ENCODE measurements around the gene TFPI. TPM values are rescaled to one million over a fixed set of nuclear protein-coding genes. Genes with fewer than 3 reads are reported as not detected.
A peak's percentile ranks its signal among the peaks of the same experiment; 100 is the strongest.

The TFPI gene
- total RNA-seq, 2 donors from 2014 or later: 63.5 to 86.8 TPM

DNA sequence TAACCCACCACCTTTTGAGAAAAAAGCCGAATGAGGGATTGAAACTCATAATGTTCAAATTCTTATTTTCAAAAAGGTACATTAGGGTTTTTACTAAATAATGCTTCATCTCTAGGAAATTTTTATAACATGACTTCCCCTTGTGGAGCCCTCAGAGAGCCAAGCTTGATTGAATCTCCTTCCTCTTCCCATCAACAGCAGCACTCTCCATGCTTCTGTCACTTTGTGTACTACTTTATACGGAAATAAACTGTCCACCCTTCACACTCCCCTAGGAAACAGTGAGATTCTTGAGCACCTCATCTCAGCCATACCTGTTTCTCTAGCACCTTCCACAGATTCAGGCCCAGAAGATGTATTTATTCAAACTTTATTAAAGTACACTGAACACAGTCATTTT lies 51.8 kb downstream of the TFPI start:
- TF ChIP-seq, protein P1, sequence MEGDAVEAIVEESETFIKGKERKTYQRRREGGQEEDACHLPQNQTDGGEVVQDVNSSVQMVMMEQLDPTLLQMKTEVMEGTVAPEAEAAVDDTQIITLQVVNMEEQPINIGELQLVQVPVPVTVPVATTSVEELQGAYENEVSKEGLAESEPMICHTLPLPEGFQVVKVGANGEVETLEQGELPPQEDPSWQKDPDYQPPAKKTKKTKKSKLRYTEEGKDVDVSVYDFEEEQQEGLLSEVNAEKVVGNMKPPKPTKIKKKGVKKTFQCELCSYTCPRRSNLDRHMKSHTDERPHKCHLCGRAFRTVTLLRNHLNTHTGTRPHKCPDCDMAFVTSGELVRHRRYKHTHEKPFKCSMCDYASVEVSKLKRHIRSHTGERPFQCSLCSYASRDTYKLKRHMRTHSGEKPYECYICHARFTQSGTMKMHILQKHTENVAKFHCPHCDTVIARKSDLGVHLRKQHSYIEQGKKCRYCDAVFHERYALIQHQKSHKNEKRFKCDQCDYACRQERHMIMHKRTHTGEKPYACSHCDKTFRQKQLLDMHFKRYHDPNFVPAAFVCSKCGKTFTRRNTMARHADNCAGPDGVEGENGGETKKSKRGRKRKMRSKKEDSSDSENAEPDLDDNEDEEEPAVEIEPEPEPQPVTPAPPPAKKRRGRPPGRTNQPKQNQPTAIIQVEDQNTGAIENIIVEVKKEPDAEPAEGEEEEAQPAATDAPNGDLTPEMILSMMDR (IDR thresholded peaks at IDR 0.05): no peak
- no peak overlapping the region for H3K4me3 ChIP-seq
- H3K27ac ChIP-seq: no peak overlapping the region
- peaks cover 0 to 7% of the 10 kb centered on the region in 2 donors for H3K4me1 ChIP-seq (ENCODE audit: control insufficient read depth in 1 of 2, low read depth in 2 of 2)
- no peaks in the 10 kb centered on the region for H3K9me3 ChIP-seq
- H3K36me3 ChIP-seq: no peaks in the 10 kb centered on the region
- no peaks in the 10 kb centered on the region for H3K27me3 ChIP-seq (replicated peaks; ENCODE audit: insufficient read depth)
- DNase-seq (ENCODE audit: low spot score) (no peak), ATAC-seq (ENCODE audit: insufficient number of reproducible peaks, low FRiP score, low read depth) (no peak)

- Histone ChIP-seq H3K9me3 (no peaks in the 10 kb centered on the region), H3K27me3 (replicated peaks; ENCODE audit: insufficient read depth) (no peaks in the 10 kb centered on the region), H3K27ac (no peak overlapping the region), H3K4me1 (ENCODE audit: control insufficient read depth in 1 of 2, low read depth in 2 of 2) (peaks cover 0 to 7% of the 10 kb centered on the region in 2 donors), H3K36me3 (no peaks in the 10 kb centered on the region), H3K4me3 (no peak overlapping the region)
- TF ChIP-seq, protein P1 (IDR thresholded peaks at IDR 0.05): no peak
- ATAC-seq (ENCODE audit: insufficient number of reproducible peaks, low FRiP score, low read depth) (no peak), DNase-seq (ENCODE audit: low spot score) (no peak)
Observed at GRCh38 chr2:187500585-187501359, 53.5 kb downstream of the TFPI start.

- H3K9me3 ChIP-seq: no peaks in the 10 kb centered on the region
- H3K4me1 ChIP-seq (ENCODE audit: control insufficient read depth in 1 of 2, low read depth in 2 of 2): peaks cover 0 to 7% of the 10 kb centered on the region in 2 donors
- ATAC-seq (ENCODE audit: insufficient number of reproducible peaks, low FRiP score, low read depth): peak; percentile 84
- TF ChIP-seq, protein P1 (IDR thresholded peaks at IDR 0.05): peak; percentile 84
- no peaks in the 10 kb centered on the region for H3K27me3 ChIP-seq (replicated peaks; ENCODE audit: insufficient read depth)
- no peak overlapping the region for H3K4me3 ChIP-seq
- no peak for DNase-seq (ENCODE audit: low spot score)
- H3K27ac ChIP-seq: no peak overlapping the region
- no peaks in the 10 kb centered on the region for H3K36me3 ChIP-seq
Observed at GRCh38 chr2:187499941-187500532, 54.2 kb downstream of the TFPI start.

- peaks cover 0 to 7% of the 10 kb centered on the region in 2 donors for H3K4me1 ChIP-seq (ENCODE audit: control insufficient read depth in 1 of 2, low read depth in 2 of 2)
- no peaks in the 10 kb centered on the region for H3K9me3 ChIP-seq
- H3K27ac ChIP-seq: no peak overlapping the region
- TF ChIP-seq, protein P1 (IDR thresholded peaks at IDR 0.05): peak; percentile 21
- no peaks in the 10 kb centered on the region for H3K36me3 ChIP-seq
- no peaks in the 10 kb centered on the region for H3K27me3 ChIP-seq (replicated peaks; ENCODE audit: insufficient read depth)
- no peak overlapping the region for H3K4me3 ChIP-seq
- DNase-seq (ENCODE audit: low spot score) (no peak), ATAC-seq (ENCODE audit: insufficient number of reproducible peaks, low FRiP score, low read depth) (no peak)
Observed at GRCh38 chr2:187497858-187498463, 56.3 kb downstream of the TFPI start.

DNA sequence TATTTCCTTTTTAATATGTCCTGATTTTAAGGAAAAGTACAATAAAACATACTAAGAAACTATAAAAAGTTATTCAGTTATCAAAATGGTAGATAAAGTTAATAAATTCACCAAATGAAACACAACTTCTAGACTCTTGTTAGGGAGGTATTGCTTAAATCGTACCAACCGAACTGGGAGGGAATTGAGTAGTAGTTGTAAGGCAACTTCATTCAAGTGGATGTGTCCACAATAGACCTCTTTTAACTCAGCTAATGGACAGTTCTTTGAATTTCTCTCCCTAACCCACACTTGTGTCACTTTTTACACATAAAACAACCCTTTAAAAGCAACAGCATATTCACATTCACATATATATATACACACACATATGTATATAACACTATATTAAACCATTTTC lies 57.1 kb downstream of the TFPI start:
- no peak overlapping the region for H3K27ac ChIP-seq
- H3K27me3 ChIP-seq (replicated peaks; ENCODE audit: insufficient read depth): no peaks in the 10 kb centered on the region
- DNase-seq (ENCODE audit: low spot score) (no peak), ATAC-seq (ENCODE audit: insufficient number of reproducible peaks, low FRiP score, low read depth) (no peak)
- H3K4me1 ChIP-seq (ENCODE audit: control insufficient read depth in 1 of 2, low read depth in 2 of 2): peaks cover 0 to 7% of the 10 kb centered on the region in 2 donors
- H3K4me3 ChIP-seq: no peak overlapping the region
- no peaks in the 10 kb centered on the region for H3K36me3 ChIP-seq
- TF ChIP-seq, protein P1 (IDR thresholded peaks at IDR 0.05): no peak
- no peaks in the 10 kb centered on the region for H3K9me3 ChIP-seq
